Smooth muscle cell of the umbilical artery (primary cell): ENCODE measurements around the gene USP4. TPM values are rescaled to one million over a fixed set of nuclear protein-coding genes. Genes with fewer than 3 reads are reported as not detected.

Experiments
- total RNA-seq: library from RNA; depleted of rRNA; stranded (reverse); fragments of >200 nt; gene quantifications from 2 replicates; pipeline ENCODE4 v1.2.3, GENCODE V29; 2014

The USP4 gene, protein sequence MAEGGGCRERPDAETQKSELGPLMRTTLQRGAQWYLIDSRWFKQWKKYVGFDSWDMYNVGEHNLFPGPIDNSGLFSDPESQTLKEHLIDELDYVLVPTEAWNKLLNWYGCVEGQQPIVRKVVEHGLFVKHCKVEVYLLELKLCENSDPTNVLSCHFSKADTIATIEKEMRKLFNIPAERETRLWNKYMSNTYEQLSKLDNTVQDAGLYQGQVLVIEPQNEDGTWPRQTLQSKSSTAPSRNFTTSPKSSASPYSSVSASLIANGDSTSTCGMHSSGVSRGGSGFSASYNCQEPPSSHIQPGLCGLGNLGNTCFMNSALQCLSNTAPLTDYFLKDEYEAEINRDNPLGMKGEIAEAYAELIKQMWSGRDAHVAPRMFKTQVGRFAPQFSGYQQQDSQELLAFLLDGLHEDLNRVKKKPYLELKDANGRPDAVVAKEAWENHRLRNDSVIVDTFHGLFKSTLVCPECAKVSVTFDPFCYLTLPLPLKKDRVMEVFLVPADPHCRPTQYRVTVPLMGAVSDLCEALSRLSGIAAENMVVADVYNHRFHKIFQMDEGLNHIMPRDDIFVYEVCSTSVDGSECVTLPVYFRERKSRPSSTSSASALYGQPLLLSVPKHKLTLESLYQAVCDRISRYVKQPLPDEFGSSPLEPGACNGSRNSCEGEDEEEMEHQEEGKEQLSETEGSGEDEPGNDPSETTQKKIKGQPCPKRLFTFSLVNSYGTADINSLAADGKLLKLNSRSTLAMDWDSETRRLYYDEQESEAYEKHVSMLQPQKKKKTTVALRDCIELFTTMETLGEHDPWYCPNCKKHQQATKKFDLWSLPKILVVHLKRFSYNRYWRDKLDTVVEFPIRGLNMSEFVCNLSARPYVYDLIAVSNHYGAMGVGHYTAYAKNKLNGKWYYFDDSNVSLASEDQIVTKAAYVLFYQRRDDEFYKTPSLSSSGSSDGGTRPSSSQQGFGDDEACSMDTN
- total RNA-seq, result 18.7 and 29.8 TPM in 2 replicates

GRCh38 chr3:49339941-49340800 is at the start of gene USP4:
TSS of gene USP4 (minus strand) at chr3:49340053. CDS start at chr3:49340024, 29 bp downstream.

GRCh38 chr3:49358217-49358883 is 18.5 kb upstream of the USP4 start, which contains the start of gene GPX1:
TSS of gene GPX1 (minus strand) at chr3:49358353. CDS start at chr3:49358278, 75 bp downstream.

DNA sequence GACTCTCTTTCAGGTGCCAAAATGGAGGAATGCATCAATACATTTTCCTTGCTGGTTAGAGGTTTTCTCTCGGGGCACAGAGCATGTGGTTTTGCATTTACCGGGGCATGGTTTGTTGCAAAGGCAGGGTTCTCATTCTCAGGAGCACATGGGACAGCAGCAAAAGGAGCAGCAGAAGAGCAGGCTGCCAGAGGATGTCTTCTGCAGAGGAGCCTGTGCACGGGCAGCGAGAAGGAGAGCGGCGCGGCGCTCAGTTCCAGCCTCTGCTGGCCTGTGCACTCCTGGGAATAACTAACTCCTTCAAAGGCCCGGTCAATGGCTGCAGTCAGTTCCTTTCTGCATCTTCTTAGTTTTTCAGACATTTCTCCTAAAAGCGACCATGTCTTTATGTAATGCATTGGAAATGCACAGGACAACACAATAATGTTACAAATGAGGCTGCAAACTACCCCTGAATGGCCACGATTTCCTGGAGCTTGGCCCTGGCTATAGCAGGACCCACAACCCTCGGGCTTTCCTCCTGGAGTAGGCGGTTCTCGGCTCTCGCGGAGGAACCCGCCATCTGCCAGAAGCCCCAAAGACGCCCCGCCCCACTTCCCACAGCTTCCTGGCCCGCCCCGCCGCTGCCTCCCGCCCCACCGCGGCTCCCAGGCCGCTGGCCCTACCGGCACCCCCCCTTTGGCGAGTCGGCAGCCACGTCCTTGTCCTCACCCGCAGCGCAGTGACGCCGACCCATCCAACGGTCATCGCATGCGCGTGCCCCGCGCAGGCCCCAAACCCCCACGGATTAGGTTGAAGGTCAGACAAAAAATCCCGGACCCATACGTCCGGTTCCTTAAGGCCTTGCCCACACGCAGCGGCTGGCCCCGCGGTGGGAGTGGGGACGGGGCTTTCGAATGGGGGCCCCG is 63.1 kb downstream of the USP4 start, which contains the start of gene C3orf62:
TSS of gene C3orf62 (minus strand) at position 758 of the 908 bp plus-strand sequence. CDS start at position 398, 360 bp downstream.

Other genes with a start within 250 kb of the USP4 start
- 41.0 and 55.7 TPM in 2 replicates for gene QRICH1, start 246.0 kb downstream of the USP4 start, total RNA-seq
- gene QARS1, start 235.3 kb downstream of the USP4 start, total RNA-seq, result 237 and 281 TPM in 2 replicates
- gene USP19, start 219.2 kb downstream of the USP4 start, total RNA-seq, result 35.3 and 57.3 TPM in 2 replicates
- 896 and 1,055 TPM in 2 replicates for gene LAMB2, start 207.0 kb downstream of the USP4 start, total RNA-seq
- gene CCDC71, start 173.7 kb downstream of the USP4 start, total RNA-seq, result 15.1 and 19.7 TPM in 2 replicates
- gene KLHDC8B, start 168.5 kb downstream of the USP4 start, total RNA-seq, result 9.5 and 15.7 TPM in 2 replicates
- 1.4 and 1.5 TPM in 2 replicates for gene C3orf62, start 62.8 kb downstream of the USP4 start, total RNA-seq
- 152 and 188 TPM in 2 replicates for gene GPX1, start 18.3 kb upstream of the USP4 start, total RNA-seq
- gene RHOA, start 71.9 kb upstream of the USP4 start, total RNA-seq, result 575 and 599 TPM in 2 replicates
- gene TCTA, start 72.4 kb upstream of the USP4 start, total RNA-seq, result 22.0 and 29.6 TPM in 2 replicates
- 0.28 and 0.89 TPM in 2 replicates for gene AMT, start 82.4 kb upstream of the USP4 start, total RNA-seq
- 2.7 and 7.1 TPM in 2 replicates for gene NICN1, start 89.3 kb upstream of the USP4 start, total RNA-seq
- 63.5 and 77.1 TPM in 2 replicates for gene DAG1, start 130.2 kb upstream of the USP4 start, total RNA-seq
- under 0.01 and 0.14 TPM in 2 replicates for gene BSN, start 214.4 kb upstream of the USP4 start, total RNA-seq